AG09309 (cell line): Measurements from ENCODE around the gene GON4L.
"Not testable (repeated sequence)": the region's sequence is repeated elsewhere in the genome, so short reads cannot be mapped to it uniquely, and the experiment has no call there.

ENCODE experiments used
- DNase-seq: peaks from one replicate; pipeline ENCODE4 v3.0.0-alpha.2; 2010; ENCODE audit warnings: low read depth
- H3K4me3 ChIP-seq: 2 replicates; pipeline ENCODE4 v1.5.1; 2011; ENCODE audit warnings: mild to moderate bottlenecking, low read depth, low read length, moderate library complexity; ENCODE audit not compliant: control insufficient read depth
- CTCF ChIP-seq: IDR thresholded peaks from 2 replicates; pipeline ENCODE4 v1.5.1; 2011; ENCODE audit warnings: mild to moderate bottlenecking, low read depth, low read length, inconsistent platforms; ENCODE audit not compliant: insufficient read depth, control insufficient read depth; ENCODE audit errors: missing control alignments

GON4L gene

GRCh38 chr1:155847823-155848529, 9.0 kb downstream of the GON4L start:
- no peak for DNase-seq
- TF ChIP-seq CTCF = no peak
- no peak overlapping the region for H3K4me3 ChIP-seq

DNA sequence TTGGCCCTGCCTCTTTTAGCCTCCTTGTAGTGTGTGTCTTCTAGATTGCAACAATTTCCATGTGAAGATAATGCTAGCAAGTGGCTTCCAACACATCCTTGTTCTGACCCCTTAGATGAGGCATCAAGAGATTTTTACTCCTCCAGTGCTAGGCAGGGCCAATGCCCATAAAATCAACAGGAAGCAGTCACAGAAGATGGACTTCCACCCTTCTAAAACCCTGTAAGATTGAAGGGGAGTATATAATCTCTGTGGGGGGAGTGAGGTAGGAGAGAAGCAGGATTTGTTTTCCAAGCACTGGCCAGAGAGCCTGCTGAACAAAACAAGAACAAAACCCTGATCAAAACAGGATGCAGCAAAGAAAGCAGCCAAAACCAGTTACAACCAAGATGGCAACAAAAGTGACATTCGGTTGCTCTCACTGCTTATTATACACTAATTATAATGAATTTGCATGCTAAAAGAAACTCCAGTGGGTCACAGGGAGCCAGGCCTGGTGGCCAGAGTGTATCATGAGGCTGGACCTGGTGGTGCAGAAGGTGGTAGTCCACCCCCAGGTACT, 12.1 kb downstream of the GON4L start:
- H3K4me3 ChIP-seq = no peak overlapping the region
- TF ChIP-seq CTCF = no peak
- no peak for DNase-seq

DNA sequence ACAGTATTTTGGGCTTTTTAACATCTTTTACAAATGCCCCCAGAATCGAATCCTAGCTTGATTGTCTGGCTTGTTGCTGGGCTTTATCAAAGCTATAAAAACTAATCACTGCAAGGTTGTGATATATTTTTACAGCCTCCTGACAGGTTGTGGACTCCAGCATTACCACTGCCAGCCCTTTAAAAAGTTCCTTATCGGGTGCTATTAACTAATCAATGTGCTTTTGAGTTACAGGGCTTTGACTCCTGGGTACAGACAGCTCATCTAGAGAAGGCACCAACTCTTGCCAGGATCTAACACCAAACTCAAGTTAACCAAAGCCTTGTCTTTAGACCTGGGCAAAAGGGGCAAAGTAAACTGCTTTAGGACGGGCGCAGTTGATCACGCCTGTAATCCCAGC, 16.6 kb downstream of the GON4L start:
- no peak for DNase-seq
- H3K4me3 ChIP-seq = no peak overlapping the region
- no peak for TF ChIP-seq CTCF

DNA sequence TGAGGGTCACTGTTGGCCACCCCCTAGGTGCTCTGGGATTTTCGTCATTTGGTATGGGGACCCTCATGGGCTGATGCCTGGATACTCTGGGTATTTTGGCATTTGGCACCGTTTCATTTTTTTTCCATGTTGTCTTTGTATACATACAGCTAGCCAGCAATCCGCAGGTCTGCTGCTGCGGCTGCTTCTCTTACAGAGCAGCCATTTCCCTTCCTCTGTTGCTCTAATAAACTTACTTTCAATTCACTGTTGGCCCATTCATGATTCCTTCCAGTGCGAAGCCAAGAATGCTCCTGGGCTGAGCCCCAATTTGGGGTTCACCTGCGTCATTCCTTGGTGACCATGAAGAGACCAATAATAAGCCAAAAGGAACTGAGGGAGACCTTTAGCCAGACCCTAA, 21.5 kb downstream of the GON4L start:
- no peak for TF ChIP-seq CTCF
- no peak overlapping the region for H3K4me3 ChIP-seq
- DNase-seq = no peak

- H3K4me3 ChIP-seq, DNase-seq: not testable (repeated sequence)
Measured at GRCh38 chr1:155834927-155835399, 22.1 kb downstream of the GON4L start.

- TF ChIP-seq CTCF = no peak
- no peak overlapping the region for H3K4me3 ChIP-seq
- peak; percentile 17 for DNase-seq
Measured at GRCh38 chr1:155834296-155834926, 22.6 kb downstream of the GON4L start.

DNA sequence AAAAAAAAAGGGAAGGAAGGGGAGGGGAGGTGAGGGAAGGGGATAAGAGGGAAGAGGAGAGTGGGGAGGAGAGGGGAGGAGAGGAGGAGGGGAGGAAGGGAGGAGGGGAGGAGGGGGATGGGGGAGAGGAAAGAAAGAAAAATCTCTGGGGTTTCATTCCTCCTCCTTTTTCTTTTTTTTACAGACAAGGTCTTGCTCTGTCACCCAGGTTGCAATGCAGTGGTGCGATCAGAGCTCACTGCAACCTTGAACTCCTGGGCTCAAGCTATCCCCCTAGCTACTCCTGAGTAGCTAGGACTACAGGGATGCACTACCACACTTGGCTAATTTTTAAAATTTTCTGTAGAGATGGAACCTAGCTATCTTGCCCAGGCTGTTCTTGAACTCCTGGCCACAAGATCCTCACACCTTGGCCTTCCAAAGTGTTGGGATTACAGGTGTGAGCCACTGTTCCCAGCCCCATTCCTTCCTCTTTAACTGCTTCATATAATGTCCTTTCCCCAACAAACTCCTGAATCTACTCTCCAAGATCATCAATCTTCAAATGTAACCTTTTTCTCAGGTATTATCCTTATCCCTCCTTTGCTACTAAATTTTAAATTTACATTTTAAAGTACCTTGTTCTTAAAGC, 23.2 kb downstream of the GON4L start:
- no peak for TF ChIP-seq CTCF
- DNase-seq = no peak
- H3K4me3 ChIP-seq = no peak overlapping the region
